MM.1S (cell line): ENCODE measurements around the gene MLLT1.

Experiments used
- DNase-seq: peaks from one replicate; pipeline ENCODE4 v3.0.0-alpha.2; 2015
- H2AFZ ChIP-seq: fragments of 300-600 bp; sonication (generic); 2 replicates; pipeline ENCODE4 v1.6.0; 2016; ENCODE audit warnings: antibody characterized with exemption, low read length
- H3F3A ChIP-seq: fragments of 300-600 bp; sonication (generic); 2 replicates; pipeline ENCODE4 v1.6.1; 2016; ENCODE audit warnings: mild to moderate bottlenecking, antibody characterized with exemption, low read length, moderate library complexity, mixed read lengths; ENCODE audit not compliant: insufficient read depth
- H3K27ac ChIP-seq: fragments of 300-600 bp; sonication (generic); 2 replicates; pipeline ENCODE4 v1.5.1; 2016; ENCODE audit warnings: mild to moderate bottlenecking, low read length
- H3K27me3 ChIP-seq: fragments of 300-600 bp; sonication (generic); replicated peaks from 2 replicates; pipeline ENCODE4 v1.6.0; 2016; ENCODE audit warnings: low read length; ENCODE audit not compliant: insufficient read depth
- H3K36me3 ChIP-seq: fragments of 300-600 bp; sonication (generic); replicated peaks from 2 replicates; pipeline ENCODE4 v1.6.1; 2016; ENCODE audit warnings: mild to moderate bottlenecking, low read length, mixed read lengths; ENCODE audit not compliant: insufficient read depth
- H3K4me1 ChIP-seq: fragments of 300-600 bp; sonication (generic); 2 replicates; pipeline ENCODE4 v1.6.1; 2016; ENCODE audit warnings: low read length, mixed read lengths
- H3K4me2 ChIP-seq: fragments of 300-600 bp; sonication (generic); 2 replicates; pipeline ENCODE4 v1.6.0; 2016; ENCODE audit warnings: low read depth, low read length
- H3K4me3 ChIP-seq: fragments of 300-600 bp; sonication (generic); 2 replicates; pipeline ENCODE4 v1.5.1; 2016; ENCODE audit warnings: low read length, mixed read lengths
- H3K79me2 ChIP-seq: fragments of 300-600 bp; sonication (generic); 2 replicates; pipeline ENCODE4 v1.6.1; 2016; ENCODE audit warnings: mixed run types, low read length, mixed read lengths
- H3K9ac ChIP-seq: fragments of 300-600 bp; sonication (generic); 2 replicates; pipeline ENCODE4 v1.6.1; 2016; ENCODE audit warnings: low read length, mixed read lengths
- H3K9me2 ChIP-seq: fragments of 300-600 bp; sonication (generic); replicated peaks from 2 replicates; pipeline ENCODE4 v1.6.1; 2016; ENCODE audit warnings: mild to moderate bottlenecking, low read length, mixed read lengths; ENCODE audit not compliant: insufficient read depth
- H3K9me3 ChIP-seq: fragments of 300-600 bp; sonication (generic); replicated peaks from 2 replicates; pipeline ENCODE4 v1.6.1; 2016; ENCODE audit warnings: mild to moderate bottlenecking, low read length, mixed read lengths; ENCODE audit not compliant: insufficient read depth
- H4K20me1 ChIP-seq: fragments of 300-600 bp; sonication (generic); 2 replicates; pipeline ENCODE4 v1.6.1; 2016; ENCODE audit warnings: mild to moderate bottlenecking, low read length, moderate library complexity, mixed read lengths; ENCODE audit not compliant: insufficient read depth
- CTCF ChIP-seq: fragments of 300-600 bp; sonication (generic); IDR thresholded peaks from 2 replicates; pipeline ENCODE4 v1.5.1; 2016; ENCODE audit warnings: antibody characterized with exemption, low read length, mixed read lengths
- EZH2 ChIP-seq: fragments of 300-600 bp; sonication (generic); optimal IDR thresholded peaks from 2 replicates; pipeline ENCODE3; 2017; ENCODE audit warnings: low read depth, mild to moderate bottlenecking, antibody characterized with exemption, low read length, mixed read lengths
- EZH2phosphoT487 ChIP-seq: fragments of 300-600 bp; sonication (generic); IDR thresholded peaks from 2 replicates; pipeline ENCODE4 v1.6.1; 2018; ENCODE audit warnings: antibody characterized with exemption, low read length

The MLLT1 gene

DNA sequence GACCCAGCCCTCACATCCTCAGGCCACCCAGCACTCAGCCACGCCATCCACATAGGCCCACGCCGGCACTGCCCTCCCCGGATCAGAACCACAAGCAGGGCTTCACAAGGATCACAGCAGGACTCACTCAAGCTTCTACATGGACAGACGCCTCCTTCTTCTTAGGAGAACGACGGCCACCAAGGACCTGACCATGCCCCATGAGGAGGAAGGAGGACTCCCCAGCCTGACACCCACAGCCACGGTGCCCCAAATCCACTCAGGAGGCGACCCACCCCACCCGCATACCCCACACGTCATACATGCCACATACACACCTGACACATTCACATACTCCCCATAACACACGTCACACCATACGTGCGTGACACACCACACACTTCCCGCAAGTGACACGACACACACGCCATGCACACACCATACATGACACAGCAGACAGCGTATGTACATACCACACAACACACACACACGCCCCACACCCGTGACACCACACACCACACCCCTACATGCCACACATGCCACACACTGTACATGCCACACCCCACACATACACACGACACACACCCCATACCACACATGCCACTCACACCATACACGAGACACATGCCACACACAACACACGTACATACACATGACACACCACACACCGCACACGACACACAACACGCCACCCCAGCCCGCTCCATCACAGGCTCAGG is 50.4 kb downstream of the MLLT1 start:
- Histone ChIP-seq H3K4me3 (no peak overlapping the region), H3K9ac (no peak overlapping the region), H3K9me2 (no peaks in the 10 kb centered on the region), H3K4me1 (no peaks in the 10 kb centered on the region), H3K36me3 (no peaks in the 10 kb centered on the region), H3F3A (no peaks in the 10 kb centered on the region), H2AFZ (no peak overlapping the region), H3K27me3 (no peaks in the 10 kb centered on the region), H3K79me2 (peaks cover 81% of the 10 kb centered on the region), H3K9me3 (no peaks in the 10 kb centered on the region), H4K20me1 (peaks cover 3% of the 10 kb centered on the region; the same call in 1 of the 2 replicates), H3K4me2 (no peak overlapping the region), H3K27ac (no peak overlapping the region)
- DNase-seq: no peak
- no peak for TF ChIP-seq CTCF

- no peaks in the 10 kb centered on the region for H3F3A ChIP-seq
- no peaks in the 10 kb centered on the region for H3K36me3 ChIP-seq
- no peaks in the 10 kb centered on the region for H3K4me1 ChIP-seq
- no peak for DNase-seq
- H3K9me3 ChIP-seq: no peaks in the 10 kb centered on the region
- no peak overlapping the region for H3K27ac ChIP-seq
- TF ChIP-seq CTCF: no peak
- TF ChIP-seq EZH2phosphoT487: no peak
- TF ChIP-seq EZH2: no peak
- H2AFZ ChIP-seq: no peak overlapping the region
- H3K79me2 ChIP-seq: peaks cover 78% of the 10 kb centered on the region
- H4K20me1 ChIP-seq: no peaks in the 10 kb centered on the region
- no peak overlapping the region for H3K4me2 ChIP-seq
- H3K9me2 ChIP-seq: no peaks in the 10 kb centered on the region
- H3K27me3 ChIP-seq: no peaks in the 10 kb centered on the region
- no peak overlapping the region for H3K4me3 ChIP-seq
- no peak overlapping the region for H3K9ac ChIP-seq
These were observed 51.1 kb downstream of the MLLT1 start for GRCh38 chr19:6228551-6229215.

GRCh38 chr19:6227936-6228325 is 51.8 kb downstream of the MLLT1 start:
- Histone ChIP-seq H3K9me2 (no peaks in the 10 kb centered on the region), H3K27me3 (no peaks in the 10 kb centered on the region), H3K4me3 (no peak overlapping the region), H3K4me2 (no peak overlapping the region), H2AFZ (no peak overlapping the region), H3K79me2 (peaks cover 72% of the 10 kb centered on the region), H3K9ac (no peak overlapping the region), H3K9me3 (no peaks in the 10 kb centered on the region), H3K27ac (no peak overlapping the region), H3F3A (no peaks in the 10 kb centered on the region), H4K20me1 (no peaks in the 10 kb centered on the region), H3K36me3 (no peaks in the 10 kb centered on the region), H3K4me1 (no peaks in the 10 kb centered on the region)
- no peak for DNase-seq
- TF ChIP-seq CTCF: no peak
- no peak for TF ChIP-seq EZH2
- no peak for TF ChIP-seq EZH2phosphoT487
